VCaP (cell line): Measurements from ENCODE around the gene GDA.

Experiments used
- H3K27ac ChIP-seq: fragments of 450-650 bp; 2 replicates; pipeline ENCODE4 v1.5.1; 2017
- TF ChIP-seq, protein P1 (sequence below): fragments of 450-650 bp; conservative IDR thresholded peaks from 2 replicates; pipeline ENCODE4 v1.5.1; 2017; ENCODE audit warnings: mild to moderate bottlenecking, moderate library complexity

GDA gene

DNA sequence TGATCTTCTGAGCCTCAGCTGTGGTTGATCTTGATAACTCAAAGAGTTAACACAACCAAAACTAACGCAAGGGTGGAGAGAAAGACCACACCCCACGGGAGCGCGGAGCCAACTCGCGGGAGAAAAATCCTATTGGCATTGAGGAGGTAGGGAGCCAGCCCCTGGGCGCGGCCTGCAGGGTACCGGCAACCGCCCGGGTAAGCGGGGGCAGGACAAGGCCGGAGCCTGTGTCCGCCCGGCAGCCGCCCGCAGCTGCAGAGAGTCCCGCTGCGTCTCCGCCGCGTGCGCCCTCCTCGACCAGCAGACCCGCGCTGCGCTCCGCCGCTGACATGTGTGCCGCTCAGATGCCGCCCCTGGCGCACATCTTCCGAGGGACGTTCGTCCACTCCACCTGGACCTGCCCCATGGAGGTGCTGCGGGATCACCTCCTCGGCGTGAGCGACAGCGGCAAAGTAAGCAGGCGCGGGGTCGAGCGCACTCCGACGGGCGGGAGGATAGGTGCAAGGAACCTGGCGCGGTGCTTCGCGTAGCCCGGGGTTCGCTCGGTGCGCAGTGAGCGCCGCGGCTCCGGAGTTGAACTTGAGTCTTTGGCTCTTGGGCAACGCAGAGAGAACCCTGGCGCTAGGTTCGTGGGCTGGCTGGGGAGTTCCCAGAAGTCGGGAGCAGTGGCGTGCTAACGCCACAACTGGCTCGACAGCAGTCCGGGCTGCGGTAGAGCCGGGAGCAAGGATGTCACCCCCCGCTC is at the start of gene GDA:
Gene GDA, plus strand, starts transcription at position 210 of the 745 bp plus-strand sequence. Its CDS starts 120 bp downstream, at position 330.
- TF ChIP-seq, protein P1, sequence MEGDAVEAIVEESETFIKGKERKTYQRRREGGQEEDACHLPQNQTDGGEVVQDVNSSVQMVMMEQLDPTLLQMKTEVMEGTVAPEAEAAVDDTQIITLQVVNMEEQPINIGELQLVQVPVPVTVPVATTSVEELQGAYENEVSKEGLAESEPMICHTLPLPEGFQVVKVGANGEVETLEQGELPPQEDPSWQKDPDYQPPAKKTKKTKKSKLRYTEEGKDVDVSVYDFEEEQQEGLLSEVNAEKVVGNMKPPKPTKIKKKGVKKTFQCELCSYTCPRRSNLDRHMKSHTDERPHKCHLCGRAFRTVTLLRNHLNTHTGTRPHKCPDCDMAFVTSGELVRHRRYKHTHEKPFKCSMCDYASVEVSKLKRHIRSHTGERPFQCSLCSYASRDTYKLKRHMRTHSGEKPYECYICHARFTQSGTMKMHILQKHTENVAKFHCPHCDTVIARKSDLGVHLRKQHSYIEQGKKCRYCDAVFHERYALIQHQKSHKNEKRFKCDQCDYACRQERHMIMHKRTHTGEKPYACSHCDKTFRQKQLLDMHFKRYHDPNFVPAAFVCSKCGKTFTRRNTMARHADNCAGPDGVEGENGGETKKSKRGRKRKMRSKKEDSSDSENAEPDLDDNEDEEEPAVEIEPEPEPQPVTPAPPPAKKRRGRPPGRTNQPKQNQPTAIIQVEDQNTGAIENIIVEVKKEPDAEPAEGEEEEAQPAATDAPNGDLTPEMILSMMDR: peak; percentile 17
- peak within 1 kb of the TSS; percentile 54 for H3K27ac ChIP-seq

DNA sequence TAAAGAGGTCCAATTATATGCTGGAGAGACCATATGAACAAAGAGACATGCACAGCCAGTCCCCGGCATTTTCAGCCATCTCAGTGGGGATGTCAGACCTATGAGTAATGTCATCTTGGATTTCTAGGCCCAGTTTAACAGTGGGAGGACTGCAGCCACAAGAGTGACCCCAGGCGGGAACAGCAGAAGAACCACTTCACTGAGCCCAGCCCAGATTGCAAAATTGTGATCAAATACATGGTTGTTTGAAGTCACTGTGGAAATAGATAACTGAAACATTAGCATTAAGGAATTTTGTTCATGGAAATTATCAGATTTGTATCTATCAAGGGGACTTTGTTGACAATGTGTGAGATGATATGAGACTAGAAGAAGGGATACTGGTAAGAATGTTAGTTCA is 46.7 kb upstream of the GDA start:
- no peak overlapping the region for H3K27ac ChIP-seq
- TF ChIP-seq, protein P1: no peak

DNA sequence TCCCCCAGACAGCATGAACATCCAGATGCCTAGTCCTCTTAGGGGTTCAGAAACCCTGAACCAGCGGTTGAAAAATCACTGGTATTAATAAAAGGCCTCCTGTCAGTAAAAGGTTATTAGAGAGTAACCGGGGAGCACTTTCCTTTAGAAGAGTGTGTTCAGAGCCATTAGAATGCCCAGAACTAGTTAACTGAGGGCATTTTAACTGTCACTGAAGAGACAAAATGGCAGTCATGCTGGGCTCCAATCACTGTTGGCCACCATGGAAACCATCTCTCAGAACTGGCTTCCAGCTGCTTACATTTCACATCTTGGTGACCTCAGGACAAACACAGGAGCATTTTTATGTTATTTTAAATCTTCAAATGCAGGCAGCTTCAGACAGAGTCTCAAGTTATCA is 36.2 kb upstream of the GDA start:
- TF ChIP-seq, protein P1: no peak
- H3K27ac ChIP-seq: no peak overlapping the region

DNA sequence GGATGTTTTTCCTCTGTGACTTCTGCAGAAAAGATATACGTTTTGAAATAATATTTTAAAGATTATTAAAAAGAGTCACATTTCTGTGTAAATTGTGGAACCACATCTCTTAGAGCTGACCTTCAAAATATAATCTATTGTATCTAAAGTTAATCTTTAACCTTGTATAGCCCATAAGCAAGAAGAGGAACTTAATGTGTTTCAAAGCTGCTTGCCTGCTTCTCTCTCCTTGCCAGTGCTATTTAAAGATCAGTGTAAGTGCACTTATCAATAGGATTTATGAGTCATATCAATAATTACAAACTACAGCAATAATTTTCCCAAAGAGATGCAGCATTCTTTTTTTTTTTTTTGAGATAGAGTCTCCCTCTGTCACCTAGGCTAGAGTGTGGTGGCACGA is 29.4 kb upstream of the GDA start:
- peak overlapping the region; percentile 80 for H3K27ac ChIP-seq
- TF ChIP-seq, protein P1: no peak

DNA sequence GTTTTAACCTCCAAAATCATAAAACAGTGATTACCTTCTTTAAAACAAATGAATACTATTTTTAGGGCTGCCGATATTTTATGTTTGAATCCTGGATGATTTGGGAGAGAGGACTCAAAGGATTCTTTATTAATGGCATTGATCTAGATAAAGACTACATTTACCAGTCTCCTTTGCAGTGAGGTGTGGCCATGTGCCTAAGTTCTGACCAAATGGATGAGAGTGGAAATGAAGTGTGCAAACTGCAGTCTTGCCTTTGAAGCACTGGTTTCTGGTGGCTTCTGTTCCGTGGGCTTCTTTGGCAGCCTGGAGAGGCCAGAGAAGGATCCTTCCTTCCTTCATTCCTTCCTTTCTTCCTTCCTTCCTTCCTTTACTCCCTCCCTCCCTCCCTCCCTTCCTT is 24.3 kb upstream of the GDA start:
- TF ChIP-seq, protein P1: no peak
- H3K27ac ChIP-seq: no peak overlapping the region

DNA sequence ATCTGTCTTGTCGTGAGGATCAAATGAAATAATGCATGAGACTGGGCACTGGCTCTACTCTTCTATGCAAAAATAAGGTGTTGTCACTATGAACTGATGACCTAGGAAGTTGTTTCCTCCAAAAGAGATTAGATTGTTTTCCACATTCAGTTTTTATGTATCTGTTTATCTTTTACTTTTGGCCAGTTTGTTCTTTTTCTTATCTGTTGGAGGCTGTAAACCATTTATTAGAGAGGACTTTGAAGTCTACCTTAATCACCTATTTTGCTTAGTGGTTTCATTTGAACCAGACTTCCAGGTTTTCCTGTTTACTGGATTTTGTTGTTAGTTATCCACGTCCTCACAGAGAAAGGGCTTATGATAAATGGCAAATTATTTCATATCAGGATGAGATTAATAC is 21.5 kb upstream of the GDA start:
- TF ChIP-seq, protein P1: no peak
- peak overlapping the region; percentile 69 for H3K27ac ChIP-seq

DNA sequence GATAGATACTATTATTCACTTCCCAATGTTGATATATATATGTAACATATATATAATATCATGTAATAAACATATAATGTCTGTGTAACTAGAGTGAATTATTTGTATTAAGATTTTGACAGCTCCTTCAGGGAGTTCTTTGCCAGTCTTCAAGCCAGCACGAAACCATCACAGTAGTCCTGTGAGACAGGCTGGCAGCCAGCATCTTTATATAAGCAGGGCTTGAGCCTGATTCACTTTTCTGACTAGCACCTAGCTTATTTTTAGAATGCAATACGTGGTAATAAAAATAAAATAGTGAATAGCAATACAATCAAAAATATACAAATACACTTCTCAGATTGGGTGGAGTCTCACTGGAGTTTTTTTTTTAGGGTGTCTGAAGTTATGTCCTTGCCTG is 20.7 kb upstream of the GDA start:
- TF ChIP-seq, protein P1: no peak

More for the DNA sequence above, 20.7 kb upstream of the GDA start:
- peak overlapping the region; percentile 69; the same call in 1 of the 2 replicates for H3K27ac ChIP-seq
